ENCODE results near the gene ADNP. TPM values are rescaled to one million over a fixed set of nuclear protein-coding genes. Genes with fewer than 3 reads are reported as not detected.

Gene ADNP
- total RNA-seq, 1 experiment from 2014 or later: 47.5 TPM

- Histone ChIP-seq H3K4me3 (peak overlapping the region; percentile 91), H3K36me3 (peaks cover 33% of the 10 kb centered on the region), H3K27me3 (no peaks in the 10 kb centered on the region), H3K9me3 (replicated peaks) (no peaks in the 10 kb centered on the region), H3K4me1 (peaks cover 7% of the 10 kb centered on the region; the same call in 1 of the 2 replicates), H3K27ac (peak overlapping the region; percentile 98; the same call in 1 of the 2 replicates)
- no peak for DNase-seq
These were observed 26.0 kb upstream of the ADNP start for GRCh38 chr20:50957276-50957675.

GRCh38 chr20:50953821-50954220, 22.6 kb upstream of the ADNP start:
- no peak for DNase-seq
- Histone ChIP-seq H3K27ac (no peak overlapping the region), H3K36me3 (peaks cover 59% of the 10 kb centered on the region), H3K4me1 (peaks cover 4% of the 10 kb centered on the region; the same call in 1 of the 2 replicates), H3K9me3 (replicated peaks) (no peaks in the 10 kb centered on the region), H3K4me3 (no peak overlapping the region), H3K27me3 (no peaks in the 10 kb centered on the region)

- peaks cover 65% of the 10 kb centered on the region for H3K36me3 ChIP-seq
- H3K27ac ChIP-seq: no peak overlapping the region
- no peak overlapping the region for H3K4me3 ChIP-seq
- no peak for DNase-seq
- no peaks in the 10 kb centered on the region for H3K9me3 ChIP-seq (replicated peaks)
- no peaks in the 10 kb centered on the region for H3K27me3 ChIP-seq
- peaks cover 4% of the 10 kb centered on the region; the same call in 1 of the 2 replicates for H3K4me1 ChIP-seq
These were observed 22.0 kb upstream of the ADNP start for GRCh38 chr20:50953196-50953595.

- H3K9me3 ChIP-seq (replicated peaks): no peaks in the 10 kb centered on the region
These were observed 17.0 kb upstream of the ADNP start for GRCh38 chr20:50948132-50948785.

GRCh38 chr20:50943069-50943468, 11.8 kb upstream of the ADNP start:
- no peak for DNase-seq
- Histone ChIP-seq H3K27me3 (no peaks in the 10 kb centered on the region), H3K4me3 (no peak overlapping the region), H3K9me3 (replicated peaks) (no peaks in the 10 kb centered on the region; the same call in 1 of the 2 replicates), H3K27ac (no peak overlapping the region), H3K4me1 (no peaks in the 10 kb centered on the region), H3K36me3 (peaks cover 92% of the 10 kb centered on the region)

More at GRCh38 chr20:50948132-50948785, 17.0 kb upstream of the ADNP start:
- no peaks in the 10 kb centered on the region for H3K27me3 ChIP-seq
- no peaks in the 10 kb centered on the region for H3K4me1 ChIP-seq
- no peak for DNase-seq
- H3K36me3 ChIP-seq: peaks cover 89% of the 10 kb centered on the region
- H3K4me3 ChIP-seq: no peak overlapping the region
- no peak overlapping the region for H3K27ac ChIP-seq

- peaks cover 75% of the 10 kb centered on the region for H3K36me3 ChIP-seq
- H3K27me3 ChIP-seq: no peaks in the 10 kb centered on the region
- no peak overlapping the region for H3K4me3 ChIP-seq
- H3K9me3 ChIP-seq (replicated peaks): no peaks in the 10 kb centered on the region
- DNase-seq: no peak
- 0 out of 2 replicates have a peak, but pooled peaks cover 3% of the 10 kb centered on the region for H3K4me1 ChIP-seq
- no peak overlapping the region for H3K27ac ChIP-seq
These were observed 2.4 kb upstream of the ADNP start for GRCh38 chr20:50933589-50933988.

GRCh38 chr20:50932691-50933280, 1.5 kb upstream of the ADNP start:
- Histone ChIP-seq H3K9me3 (replicated peaks) (no peaks in the 10 kb centered on the region), H3K27ac (no peak overlapping the region), H3K4me1 (peaks cover 3% of the 10 kb centered on the region; the same call in 1 of the 2 replicates), H3K4me3 (no peak overlapping the region), H3K27me3 (no peaks in the 10 kb centered on the region), H3K36me3 (peaks cover 75% of the 10 kb centered on the region)
- no peak for DNase-seq

- H3K4me3 ChIP-seq: no peak overlapping the region
- H3K36me3 ChIP-seq: peaks cover 77% of the 10 kb centered on the region
- H3K9me3 ChIP-seq (replicated peaks): no peaks in the 10 kb centered on the region
- H3K27me3 ChIP-seq: no peaks in the 10 kb centered on the region
- DNase-seq: no peak
- no peak overlapping the region for H3K27ac ChIP-seq
- peaks cover 4% of the 10 kb centered on the region; the same call in 1 of the 2 replicates for H3K4me1 ChIP-seq
These were observed 814 bp upstream of the ADNP start for GRCh38 chr20:50932016-50932485.

- Histone ChIP-seq H3K4me3 (peak overlapping the region; percentile 87), H3K27me3 (no peaks in the 10 kb centered on the region), H3K9me3 (replicated peaks) (no peaks in the 10 kb centered on the region), H3K36me3 (peaks cover 79% of the 10 kb centered on the region), H3K4me1 (peaks cover 7% of the 10 kb centered on the region; the same call in 1 of the 2 replicates), H3K27ac (peak overlapping the region; percentile 70)
- no peak for DNase-seq
These were observed 296 bp downstream of the ADNP start for GRCh38 chr20:50930976-50931305.

GRCh38 chr20:50930139-50930975, 880 bp downstream of the ADNP start:
- peaks cover 79% of the 10 kb centered on the region for H3K36me3 ChIP-seq
- peak; percentile 39 to 63 for DNase-seq
- peak overlapping the region; percentile 87 for H3K4me3 ChIP-seq
- H3K27ac ChIP-seq: peak overlapping the region; percentile 70
- peaks cover 7% of the 10 kb centered on the region; the same call in 1 of the 2 replicates for H3K4me1 ChIP-seq
- H3K27me3 ChIP-seq: no peaks in the 10 kb centered on the region
- no peaks in the 10 kb centered on the region for H3K9me3 ChIP-seq (replicated peaks)

- Histone ChIP-seq H3K4me1 (peaks cover 7% of the 10 kb centered on the region; the same call in 1 of the 2 replicates), H3K4me3 (peak overlapping the region; percentile 87), H3K27me3 (no peaks in the 10 kb centered on the region), H3K9me3 (replicated peaks) (no peaks in the 10 kb centered on the region), H3K36me3 (peaks cover 79% of the 10 kb centered on the region), H3K27ac (peak overlapping the region; percentile 50)
- peak; percentile 98 to 99 for DNase-seq
These were observed 1.7 kb downstream of the ADNP start for GRCh38 chr20:50929299-50930138.

- H3K36me3 ChIP-seq: peaks cover 77% of the 10 kb centered on the region
These were observed 2.8 kb downstream of the ADNP start for GRCh38 chr20:50928469-50928868.

GRCh38 chr20:50926530-50926929, 4.7 kb downstream of the ADNP start:
- H3K36me3 ChIP-seq: peaks cover 71% of the 10 kb centered on the region
- peaks cover 7% of the 10 kb centered on the region; the same call in 1 of the 2 replicates for H3K4me1 ChIP-seq
- H3K27ac ChIP-seq: no peak overlapping the region
- no peaks in the 10 kb centered on the region for H3K9me3 ChIP-seq (replicated peaks)
- no peak overlapping the region for H3K4me3 ChIP-seq
- no peak for DNase-seq
- H3K27me3 ChIP-seq: no peaks in the 10 kb centered on the region

More at GRCh38 chr20:50928469-50928868, 2.8 kb downstream of the ADNP start:
- Histone ChIP-seq H3K27ac (no peak overlapping the region), H3K9me3 (replicated peaks) (no peaks in the 10 kb centered on the region), H3K27me3 (no peaks in the 10 kb centered on the region), H3K4me3 (no peak overlapping the region), H3K4me1 (peaks cover 7% of the 10 kb centered on the region; the same call in 1 of the 2 replicates)
- no peak for DNase-seq
